Left ventricle myocardium superior (tissue), 1 donor: Measurements from ENCODE around the gene OR2S2. TPM values are rescaled to one million over a fixed set of nuclear protein-coding genes. Genes with fewer than 3 reads are reported as not detected.
A peak's percentile ranks its signal among the peaks of the same experiment; 100 is the strongest.
"Not testable (repeated sequence)": the region's sequence is repeated elsewhere in the genome, so short reads cannot be mapped to it uniquely, and the experiment has no call there.

Experiments used
- ATAC-seq: fragments of 200-7000 bp; cut with Tn5 transposase; one replicate; pipeline ENCODE4 v1.9.1; 2020; ENCODE audit warnings: mild to moderate bottlenecking, moderate library complexity
- DNase-seq: peaks from one replicate; pipeline ENCODE4 v3.0.0-alpha.2; 2020
- intact Hi-C: fragments of 100-400 bp; cut with micrococcal nuclease; formaldehyde crosslinking; loops from one replicate; pipeline ENCODE4 v1.11.0; 2022
- total RNA-seq: library from RNA; stranded (reverse); fragmentation: NEBNext Ultra II Directional; extraction: Animal tissue kit (Norgen Biotek cat#: 25700); gene quantifications from one replicate; pipeline ENCODE4 v1.2.1, GENCODE V29; 2021
- donor health status: DM: no; HTN: yes; CAD: no; lungs with severe emphysema.

The OR2S2 gene
- total RNA-seq, 1 donor from 2014 or later = not detected

GRCh38 chr9:35938474-35939356 is 19.2 kb downstream of the OR2S2 start:
- DNase-seq (no peak), ATAC-seq (no peak)
- intact Hi-C loops = no loop called here

- ATAC-seq = no peak
- intact Hi-C loops = no loop called here
- no peak for DNase-seq
Observed at GRCh38 chr9:35937227-35937626, 20.7 kb downstream of the OR2S2 start.

- intact Hi-C loops = no loop called here
- DNase-seq (no peak), ATAC-seq (no peak)
Observed at GRCh38 chr9:35935755-35936509, 22.0 kb downstream of the OR2S2 start.

- no peak for DNase-seq
- intact Hi-C loops = no loop called here
- ATAC-seq = no peak
Observed at GRCh38 chr9:35935261-35935660, 22.7 kb downstream of the OR2S2 start.

GRCh38 chr9:35934069-35934468 is 23.9 kb downstream of the OR2S2 start:
- intact Hi-C loops, ATAC-seq, DNase-seq: not testable (repeated sequence)

GRCh38 chr9:35933550-35934067 is 24.3 kb downstream of the OR2S2 start:
- DNase-seq = no peak
- no peak for ATAC-seq
- intact Hi-C loops = no loop called here

GRCh38 chr9:35932735-35933134 is 25.2 kb downstream of the OR2S2 start:
- intact Hi-C loops = no loop called here
- DNase-seq (no peak), ATAC-seq (no peak)

- DNase-seq (no peak), ATAC-seq (no peak)
- intact Hi-C loops = no loop called here
Observed at GRCh38 chr9:35930989-35931388, 27.0 kb downstream of the OR2S2 start.

GRCh38 chr9:35930521-35930920 is 27.4 kb downstream of the OR2S2 start:
- intact Hi-C loops = no loop called here
- DNase-seq = no peak
- no peak for ATAC-seq

- ATAC-seq (no peak), DNase-seq (no peak)
- intact Hi-C loops = no loop called here
Observed at GRCh38 chr9:35929453-35929718, 28.6 kb downstream of the OR2S2 start.

- DNase-seq (no peak), ATAC-seq (peak; percentile 54)
- intact Hi-C loops = no loop called here
Observed at GRCh38 chr9:35928591-35929452, 29.1 kb downstream of the OR2S2 start.

- intact Hi-C loops = no loop called here
- ATAC-seq = peak; percentile 66
- no peak for DNase-seq
Observed at GRCh38 chr9:35923927-35924763, 33.8 kb downstream of the OR2S2 start.

GRCh38 chr9:35923598-35923926 is 34.4 kb downstream of the OR2S2 start:
- intact Hi-C loops = no loop called here
- no peak for DNase-seq
- no peak for ATAC-seq

- peak; percentile 17 for ATAC-seq
- intact Hi-C loops = no loop called here
- no peak for DNase-seq
Observed at GRCh38 chr9:35920051-35920620, 37.8 kb downstream of the OR2S2 start.

- ATAC-seq (no peak), DNase-seq (no peak)
- intact Hi-C loops = no loop called here
Observed at GRCh38 chr9:35919212-35920008, 38.5 kb downstream of the OR2S2 start.

GRCh38 chr9:35918780-35919179 is 39.2 kb downstream of the OR2S2 start:
- DNase-seq = no peak
- intact Hi-C loops = no loop called here
- no peak for ATAC-seq

GRCh38 chr9:35917261-35917660 is 40.7 kb downstream of the OR2S2 start:
- DNase-seq (no peak), ATAC-seq (no peak)
- intact Hi-C loops = no loop called here
